Central memory CD8-positive, alpha-beta T cell (primary cell): ENCODE results near the gene MYL10.

Experiments used
- ATAC-seq: fragments of 150-1000 bp; cut with Tn5 transposase; replicated peaks from 2 replicates; pipeline ENCODE4 v1.10.0; 2022; ENCODE audit warnings: mild to moderate bottlenecking, moderate FRiP score, moderate number of reproducible peaks; ENCODE audit not compliant: poor library complexity, severe bottlenecking; ENCODE audit errors: extremely low read depth
- DNase-seq, 2 donors: peaks; one replicate each; pipeline ENCODE4 v3.0.0; 2021; ENCODE audit warnings: low spot score in 2 of 2
- H3K27ac Mint-ChIP-seq: one replicate; pipeline ENCODE4 v1.8.0; 2022; ENCODE audit warnings: low read depth, mild to moderate bottlenecking, moderate library complexity, mixed read lengths
- H3K27me3 Mint-ChIP-seq: one replicate; pipeline ENCODE4 v1.8.0; 2022; ENCODE audit warnings: mixed read lengths
- H3K36me3 Mint-ChIP-seq: one replicate; pipeline ENCODE4 v1.8.0; 2022; ENCODE audit warnings: mild to moderate bottlenecking, moderate library complexity, mixed read lengths; ENCODE audit not compliant: insufficient read depth
- H3K4me1 Mint-ChIP-seq: one replicate; pipeline ENCODE4 v1.8.0; 2022; ENCODE audit warnings: mixed read lengths
- H3K4me3 Mint-ChIP-seq: one replicate; pipeline ENCODE4 v1.8.0; 2022; ENCODE audit warnings: mild to moderate bottlenecking, moderate library complexity, mixed read lengths
- H3K9me3 Mint-ChIP-seq: one replicate; pipeline ENCODE4 v1.8.0; 2022; ENCODE audit warnings: mixed read lengths

The MYL10 gene

GRCh38 chr7:101597941-101598340 is 31.2 kb downstream of the MYL10 start:
- Mint-ChIP-seq H3K27ac (no peak overlapping the region), H3K36me3 (no peaks in the 10 kb centered on the region), H3K9me3 (no peaks in the 10 kb centered on the region), H3K4me3 (no peak overlapping the region), H3K27me3 (no peaks in the 10 kb centered on the region), H3K4me1 (no peaks in the 10 kb centered on the region)
- ATAC-seq = no peak
- no peak for DNase-seq

GRCh38 chr7:101596898-101597297 is 32.2 kb downstream of the MYL10 start:
- Mint-ChIP-seq H3K27ac (no peak overlapping the region), H3K4me1 (no peaks in the 10 kb centered on the region), H3K4me3 (no peak overlapping the region), H3K27me3 (no peaks in the 10 kb centered on the region), H3K36me3 (no peaks in the 10 kb centered on the region), H3K9me3 (no peaks in the 10 kb centered on the region)
- DNase-seq (no peak), ATAC-seq (no peak)

- Mint-ChIP-seq H3K4me3 (no peak overlapping the region), H3K9me3 (no peaks in the 10 kb centered on the region), H3K4me1 (no peaks in the 10 kb centered on the region), H3K27me3 (no peaks in the 10 kb centered on the region), H3K27ac (no peak overlapping the region), H3K36me3 (no peaks in the 10 kb centered on the region)
- DNase-seq = no peak
- no peak for ATAC-seq
Observed at GRCh38 chr7:101595766-101596537, 33.1 kb downstream of the MYL10 start.

- Mint-ChIP-seq H3K4me1 (no peaks in the 10 kb centered on the region), H3K27ac (no peak overlapping the region), H3K9me3 (no peaks in the 10 kb centered on the region), H3K36me3 (no peaks in the 10 kb centered on the region), H3K27me3 (no peaks in the 10 kb centered on the region), H3K4me3 (no peak overlapping the region)
- ATAC-seq = no peak
- DNase-seq = no peak
Observed at GRCh38 chr7:101595246-101595645, 33.9 kb downstream of the MYL10 start.

- ATAC-seq = no peak
- Mint-ChIP-seq H3K36me3 (no peaks in the 10 kb centered on the region), H3K4me1 (no peaks in the 10 kb centered on the region)
Observed at GRCh38 chr7:101594790-101595189, 34.3 kb downstream of the MYL10 start.

GRCh38 chr7:101593556-101593955 is 35.5 kb downstream of the MYL10 start:
- Mint-ChIP-seq H3K4me1 (no peaks in the 10 kb centered on the region), H3K27ac (no peak overlapping the region), H3K9me3 (no peaks in the 10 kb centered on the region), H3K36me3 (no peaks in the 10 kb centered on the region), H3K4me3 (no peak overlapping the region), H3K27me3 (no peaks in the 10 kb centered on the region)
- no peak for DNase-seq
- ATAC-seq = no peak

More at GRCh38 chr7:101594790-101595189, 34.3 kb downstream of the MYL10 start:
- no peaks in the 10 kb centered on the region for H3K9me3 Mint-ChIP-seq
- no peak for DNase-seq
- no peaks in the 10 kb centered on the region for H3K27me3 Mint-ChIP-seq
- H3K27ac Mint-ChIP-seq = no peak overlapping the region
- no peak overlapping the region for H3K4me3 Mint-ChIP-seq

GRCh38 chr7:101591504-101591903 is 37.6 kb downstream of the MYL10 start:
- no peak for DNase-seq
- H3K4me3 Mint-ChIP-seq = no peak overlapping the region
- no peaks in the 10 kb centered on the region for H3K36me3 Mint-ChIP-seq
- H3K27me3 Mint-ChIP-seq = no peaks in the 10 kb centered on the region
- no peak overlapping the region for H3K27ac Mint-ChIP-seq
- no peak for ATAC-seq
- no peaks in the 10 kb centered on the region for H3K9me3 Mint-ChIP-seq
- H3K4me1 Mint-ChIP-seq = no peaks in the 10 kb centered on the region

GRCh38 chr7:101590663-101591435 is 38.2 kb downstream of the MYL10 start:
- Mint-ChIP-seq H3K9me3 (no peaks in the 10 kb centered on the region), H3K27ac (no peak overlapping the region), H3K36me3 (no peaks in the 10 kb centered on the region), H3K27me3 (no peaks in the 10 kb centered on the region), H3K4me1 (no peaks in the 10 kb centered on the region), H3K4me3 (no peak overlapping the region)
- DNase-seq = no peak
- ATAC-seq = no peak

- Mint-ChIP-seq H3K4me3 (no peak overlapping the region), H3K4me1 (no peaks in the 10 kb centered on the region)
- no peak for ATAC-seq
Observed at GRCh38 chr7:101589976-101590662, 39.0 kb downstream of the MYL10 start.

GRCh38 chr7:101589052-101589451 is 40.0 kb downstream of the MYL10 start:
- H3K27ac Mint-ChIP-seq = no peak overlapping the region
- no peaks in the 10 kb centered on the region for H3K4me1 Mint-ChIP-seq

More at GRCh38 chr7:101589976-101590662, 39.0 kb downstream of the MYL10 start:
- Mint-ChIP-seq H3K36me3 (no peaks in the 10 kb centered on the region), H3K27me3 (no peaks in the 10 kb centered on the region), H3K27ac (no peak overlapping the region), H3K9me3 (no peaks in the 10 kb centered on the region)
- no peak for DNase-seq

GRCh38 chr7:101588131-101588935 is 40.8 kb downstream of the MYL10 start:
- H3K9me3 Mint-ChIP-seq = no peaks in the 10 kb centered on the region
- H3K27me3 Mint-ChIP-seq = peaks cover 2% of the 10 kb centered on the region
- H3K4me1 Mint-ChIP-seq = no peaks in the 10 kb centered on the region
- no peak for DNase-seq
- ATAC-seq = no peak
- H3K4me3 Mint-ChIP-seq = no peak overlapping the region
- no peaks in the 10 kb centered on the region for H3K36me3 Mint-ChIP-seq
- H3K27ac Mint-ChIP-seq = no peak overlapping the region

More at GRCh38 chr7:101589052-101589451, 40.0 kb downstream of the MYL10 start:
- Mint-ChIP-seq H3K4me3 (no peak overlapping the region), H3K9me3 (no peaks in the 10 kb centered on the region), H3K36me3 (no peaks in the 10 kb centered on the region), H3K27me3 (no peaks in the 10 kb centered on the region)
- DNase-seq = no peak
- ATAC-seq = no peak
